HG03103 (cell line): ENCODE measurements around the gene CUL5.
A peak's percentile ranks its signal among the peaks of the same experiment; 100 is the strongest.
"Not testable (repeated sequence)": the region's sequence is repeated elsewhere in the genome, so short reads cannot be mapped to it uniquely, and the experiment has no call there.

Source experiments
- ATAC-seq: cut with Tn5 transposase; IDR thresholded peaks from one replicate; pipeline ENCODE4 v1.9.1; 2021; ENCODE audit warnings: low read depth; ENCODE audit not compliant: unreplicated experiment

CUL5 gene

DNA sequence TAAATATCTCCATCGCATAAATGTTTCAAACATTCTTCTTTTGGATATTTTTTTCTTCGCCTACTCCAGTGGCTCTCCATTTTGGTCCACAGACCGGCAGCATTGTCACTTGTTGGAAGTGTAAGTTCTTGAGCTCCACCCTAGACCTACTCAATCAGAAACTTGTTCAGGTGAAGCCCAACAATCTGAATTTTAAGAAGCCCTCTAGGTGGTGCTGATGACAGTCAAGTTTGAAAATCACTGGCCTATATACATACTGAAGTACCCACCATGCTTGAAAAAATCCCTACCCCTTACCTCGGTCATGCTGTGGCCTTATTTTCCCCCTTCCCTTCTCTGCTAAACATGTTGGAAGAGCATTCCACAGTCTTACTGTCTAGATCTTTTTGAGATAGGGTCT is 102.4 kb downstream of the CUL5 start:
- ATAC-seq: no peak

DNA sequence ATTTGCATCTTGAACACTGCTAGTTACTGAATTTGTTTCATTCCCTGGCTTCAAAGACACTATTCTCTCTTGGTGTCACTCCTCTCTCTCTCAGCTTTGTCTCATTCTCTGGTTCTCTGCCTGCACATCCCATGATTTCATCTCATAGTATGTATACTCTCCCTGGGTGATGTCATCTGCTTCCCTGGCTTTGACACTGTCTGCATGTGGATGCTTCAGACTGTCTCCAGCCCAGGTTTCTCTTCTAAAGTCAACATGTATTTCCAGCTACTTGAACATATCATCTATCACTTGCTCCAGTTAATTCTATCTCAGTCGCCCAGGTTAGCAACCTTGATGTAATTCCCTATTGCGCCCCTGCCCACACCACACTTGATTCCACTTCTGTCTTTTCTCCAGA is 103.4 kb downstream of the CUL5 start:
- ATAC-seq: no peak

DNA sequence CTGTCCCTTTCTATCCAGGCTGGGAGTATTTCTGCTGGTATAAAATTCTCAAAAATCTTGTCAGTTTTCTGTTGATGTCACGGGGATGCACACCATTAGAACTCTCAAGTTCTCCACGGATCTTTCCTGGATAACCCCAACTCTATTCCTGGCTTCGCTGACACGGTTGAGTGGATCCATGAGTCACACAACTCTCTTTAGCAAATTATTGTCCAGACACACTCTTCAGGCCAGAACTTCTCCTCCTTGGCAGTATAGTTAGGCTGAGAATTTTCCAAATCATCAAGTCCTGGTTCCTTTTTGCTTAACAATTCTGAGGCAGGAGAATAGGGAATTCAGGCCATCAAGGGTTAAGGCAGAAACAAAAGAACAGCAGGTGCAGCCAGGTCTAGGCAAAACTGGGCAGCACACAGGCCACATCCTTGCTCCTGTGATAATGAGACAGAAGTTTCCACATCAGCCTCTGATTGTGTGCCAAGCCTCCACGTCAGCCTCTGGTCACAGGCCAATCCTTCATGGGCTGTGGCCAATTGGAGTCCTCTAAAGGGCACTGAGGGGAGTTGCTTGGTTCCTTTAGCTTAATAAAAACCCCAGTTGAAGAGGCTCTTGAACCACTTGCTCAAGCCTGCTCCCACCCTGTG is 106.9 kb downstream of the CUL5 start:
- no peak for ATAC-seq

- no peak for ATAC-seq
Observed at GRCh38 chr11:108117746-108118371, 109.2 kb downstream of the CUL5 start.

- ATAC-seq: not testable (repeated sequence)
Observed at GRCh38 chr11:108120936-108121273, 112.2 kb downstream of the CUL5 start.

DNA sequence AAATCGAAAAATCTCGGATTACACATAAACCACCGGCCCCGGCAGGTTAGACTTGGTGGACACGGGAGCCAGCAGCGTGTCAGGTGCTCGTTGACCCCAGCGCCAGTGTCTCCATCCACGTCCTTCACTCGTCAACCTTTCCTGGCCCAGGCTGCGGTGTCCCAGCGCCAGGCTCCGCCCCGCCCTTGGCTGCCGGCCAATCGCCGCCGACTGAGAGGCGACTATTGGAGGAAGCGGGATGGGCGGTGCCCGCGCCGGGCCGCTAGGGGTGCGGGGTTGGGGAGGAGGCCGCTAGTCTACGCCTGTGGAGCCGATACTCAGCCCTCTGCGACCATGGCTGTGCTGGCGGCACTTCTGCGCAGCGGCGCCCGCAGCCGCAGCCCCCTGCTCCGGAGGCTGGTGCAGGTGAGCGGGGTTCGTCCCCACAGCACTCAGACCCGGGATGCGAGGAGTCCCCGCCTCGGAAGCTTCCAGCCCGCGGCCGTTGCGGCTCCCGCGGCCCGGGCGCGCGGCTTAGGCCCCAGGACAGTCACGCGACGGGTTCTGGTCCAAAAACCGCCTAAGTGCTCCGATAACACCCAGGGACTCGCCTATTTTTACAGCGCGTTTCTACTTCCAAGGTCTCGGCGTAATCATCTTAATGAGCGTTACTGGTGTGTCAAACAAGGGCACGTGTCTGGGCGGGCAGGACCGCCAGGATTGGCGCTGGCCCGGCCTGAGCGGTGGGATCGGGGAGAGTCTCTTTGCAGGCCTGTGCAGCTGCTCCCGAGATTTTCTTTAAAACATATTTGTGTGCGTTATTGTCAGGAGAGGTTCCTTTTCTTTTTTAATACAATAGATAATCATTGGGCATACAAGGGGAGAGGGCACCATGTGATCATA is 112.8 kb downstream of the CUL5 start, which contains the start of gene ACAT1:
Gene ACAT1 (plus strand): TSS at position 294 of the 882 bp plus-strand sequence. CDS start 40 bp downstream, at position 334.
- ATAC-seq: peak; percentile 95

DNA sequence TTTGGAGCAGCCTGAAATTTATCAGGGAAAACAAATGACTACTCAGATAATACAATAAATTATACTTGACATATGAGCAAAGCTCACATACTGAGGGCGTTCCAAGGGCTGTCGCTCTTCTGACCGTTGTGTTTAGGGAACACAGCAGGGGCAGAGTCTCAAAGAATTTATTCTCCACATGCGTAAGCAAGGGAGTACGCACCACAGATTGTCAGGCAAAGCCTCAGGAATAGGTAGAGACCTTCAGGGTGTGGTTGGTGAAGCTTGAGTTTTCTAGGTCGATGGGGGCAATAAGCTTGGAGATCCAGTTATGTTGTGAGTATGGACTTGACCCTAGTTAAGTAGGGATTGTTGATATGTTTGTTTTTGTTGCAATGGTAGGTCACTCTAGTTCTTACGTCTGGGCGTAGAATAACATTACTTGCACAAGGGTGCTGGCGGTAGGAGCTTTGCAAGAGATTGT is 113.5 kb downstream of the CUL5 start:
- no peak for ATAC-seq

GRCh38 chr11:108125096-108125495 is 116.4 kb downstream of the CUL5 start:
- ATAC-seq: no peak

GRCh38 chr11:108128772-108129171 is 120.1 kb downstream of the CUL5 start:
- no peak for ATAC-seq

- ATAC-seq: no peak
Observed at GRCh38 chr11:108131993-108132392, 123.3 kb downstream of the CUL5 start.

- not testable (repeated sequence) for ATAC-seq
Observed at GRCh38 chr11:108132993-108133538, 124.4 kb downstream of the CUL5 start.

DNA sequence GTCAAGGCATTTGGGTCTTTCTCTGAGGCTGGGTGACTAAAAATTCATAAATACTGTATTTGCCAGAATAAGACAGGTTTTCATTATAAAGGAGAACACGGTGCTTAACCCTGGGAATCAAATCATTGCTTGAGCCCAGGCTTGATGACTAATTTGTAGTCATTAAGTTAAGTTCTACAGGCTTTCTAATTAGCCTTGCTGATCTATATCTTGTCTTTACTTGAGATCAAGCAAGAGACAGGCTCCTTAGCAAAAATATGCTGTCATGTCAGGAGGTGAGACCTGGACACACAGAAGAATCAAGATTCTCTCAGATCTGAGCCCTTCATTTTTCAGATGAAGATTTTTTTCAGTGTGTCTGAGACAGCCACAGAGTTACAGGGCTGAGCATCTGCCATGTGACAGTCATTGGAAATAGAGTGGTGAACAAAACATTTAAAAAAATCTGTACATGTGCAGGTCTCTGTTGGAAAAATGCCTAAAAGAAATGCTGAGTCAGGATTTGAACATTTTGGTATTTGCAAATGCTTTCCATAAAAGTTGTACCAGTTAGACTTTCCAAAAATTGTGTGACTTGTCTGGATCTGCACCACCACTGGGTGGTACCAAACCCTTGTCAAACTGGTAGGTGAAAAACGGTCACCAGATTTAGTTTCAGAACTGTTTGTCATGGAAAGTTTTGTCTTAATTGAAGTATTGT is 127.3 kb downstream of the CUL5 start:
- ATAC-seq: no peak

- no peak for ATAC-seq
Observed at GRCh38 chr11:108137212-108137611, 128.5 kb downstream of the CUL5 start.

- ATAC-seq: no peak
Observed at GRCh38 chr11:108142304-108142703, 133.6 kb downstream of the CUL5 start.

DNA sequence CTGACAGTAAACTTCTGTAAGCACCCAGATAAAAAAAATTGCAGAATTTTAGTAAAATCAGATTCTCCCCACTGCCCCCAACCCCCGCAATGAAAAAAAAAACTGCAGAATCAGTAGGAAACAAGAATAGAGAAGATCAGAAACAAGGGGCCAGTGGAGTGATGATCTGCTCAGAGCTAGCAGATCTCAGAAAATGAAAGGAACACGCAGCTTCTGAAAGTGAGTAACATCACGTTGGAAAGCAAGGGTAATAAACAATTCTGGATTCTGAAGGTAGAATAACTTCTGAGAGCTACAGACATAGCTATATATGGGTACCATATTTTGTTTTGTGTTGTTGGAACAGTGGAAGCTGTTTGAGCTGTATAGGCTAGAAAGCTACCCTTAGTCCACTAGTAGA is 135.9 kb downstream of the CUL5 start:
- no peak for ATAC-seq

GRCh38 chr11:108147150-108147549 is 138.5 kb downstream of the CUL5 start:
- no peak for ATAC-seq

GRCh38 chr11:108148556-108148955 is 139.9 kb downstream of the CUL5 start:
- no peak for ATAC-seq

- ATAC-seq: no peak
Observed at GRCh38 chr11:108154591-108154990, 145.9 kb downstream of the CUL5 start.
